GM12801 (cell line): ENCODE data around the gene GTF2H2C.
"Not testable (repeated sequence)": the region's sequence is repeated elsewhere in the genome, so short reads cannot be mapped to it uniquely, and the experiment has no call there.

Experiments
- TF ChIP-seq, protein P1 (sequence below): IDR thresholded peaks from one replicate; pipeline ENCODE4 v1.5.1; 2011; ENCODE audit warnings: control low read depth; ENCODE audit not compliant: insufficient read length; ENCODE audit errors: extremely low read depth

GTF2H2C gene

DNA sequence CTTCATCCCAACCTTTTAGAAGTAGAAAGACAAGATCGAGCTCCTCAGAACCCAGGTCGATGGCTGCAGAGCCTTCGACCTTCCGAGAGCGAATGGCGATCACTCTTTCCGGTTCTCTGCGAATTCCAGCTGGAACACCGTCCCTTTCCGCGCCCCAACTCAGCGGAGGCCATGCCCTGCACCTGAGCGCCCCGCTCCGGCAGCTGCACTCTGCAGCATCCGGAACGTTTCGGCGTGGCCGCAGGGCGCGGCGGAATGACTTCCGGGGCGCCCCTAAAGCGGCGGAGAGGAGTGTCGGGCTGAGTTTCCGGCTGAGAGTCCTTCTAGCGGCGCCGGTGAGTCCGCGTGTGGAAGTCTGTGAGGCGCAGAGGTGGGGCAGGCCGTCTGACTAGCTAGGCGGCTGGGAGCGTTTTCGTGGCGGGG lies at the start of gene GTF2H2C:
Gene GTF2H2C, plus strand, starts transcription at position 284 of the 423 bp plus-strand sequence. CDS start 4,942 bp downstream, outside the sequence.
- TF ChIP-seq, protein P1, sequence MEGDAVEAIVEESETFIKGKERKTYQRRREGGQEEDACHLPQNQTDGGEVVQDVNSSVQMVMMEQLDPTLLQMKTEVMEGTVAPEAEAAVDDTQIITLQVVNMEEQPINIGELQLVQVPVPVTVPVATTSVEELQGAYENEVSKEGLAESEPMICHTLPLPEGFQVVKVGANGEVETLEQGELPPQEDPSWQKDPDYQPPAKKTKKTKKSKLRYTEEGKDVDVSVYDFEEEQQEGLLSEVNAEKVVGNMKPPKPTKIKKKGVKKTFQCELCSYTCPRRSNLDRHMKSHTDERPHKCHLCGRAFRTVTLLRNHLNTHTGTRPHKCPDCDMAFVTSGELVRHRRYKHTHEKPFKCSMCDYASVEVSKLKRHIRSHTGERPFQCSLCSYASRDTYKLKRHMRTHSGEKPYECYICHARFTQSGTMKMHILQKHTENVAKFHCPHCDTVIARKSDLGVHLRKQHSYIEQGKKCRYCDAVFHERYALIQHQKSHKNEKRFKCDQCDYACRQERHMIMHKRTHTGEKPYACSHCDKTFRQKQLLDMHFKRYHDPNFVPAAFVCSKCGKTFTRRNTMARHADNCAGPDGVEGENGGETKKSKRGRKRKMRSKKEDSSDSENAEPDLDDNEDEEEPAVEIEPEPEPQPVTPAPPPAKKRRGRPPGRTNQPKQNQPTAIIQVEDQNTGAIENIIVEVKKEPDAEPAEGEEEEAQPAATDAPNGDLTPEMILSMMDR, result not testable (repeated sequence)

DNA sequence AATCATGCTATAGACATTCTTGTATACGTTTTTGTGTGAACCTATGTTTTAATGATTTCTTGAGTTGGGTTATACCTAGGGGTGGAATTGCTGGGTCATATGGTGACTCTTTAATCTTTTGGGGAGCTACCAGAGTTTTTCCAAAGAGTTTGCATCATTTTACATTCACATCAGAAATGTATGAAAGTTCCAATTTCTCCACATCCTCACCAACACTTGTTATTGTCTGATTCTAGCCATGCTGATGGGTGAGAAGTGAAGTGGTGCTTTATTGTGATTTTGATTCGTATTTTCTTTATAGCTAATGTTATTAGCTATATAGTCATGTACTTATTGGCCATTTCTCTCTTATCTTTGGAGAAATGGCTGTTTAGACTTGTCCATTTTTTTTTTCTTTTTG lies 49.3 kb upstream of the GTF2H2C start:
- TF ChIP-seq, protein P1, result no peak

DNA sequence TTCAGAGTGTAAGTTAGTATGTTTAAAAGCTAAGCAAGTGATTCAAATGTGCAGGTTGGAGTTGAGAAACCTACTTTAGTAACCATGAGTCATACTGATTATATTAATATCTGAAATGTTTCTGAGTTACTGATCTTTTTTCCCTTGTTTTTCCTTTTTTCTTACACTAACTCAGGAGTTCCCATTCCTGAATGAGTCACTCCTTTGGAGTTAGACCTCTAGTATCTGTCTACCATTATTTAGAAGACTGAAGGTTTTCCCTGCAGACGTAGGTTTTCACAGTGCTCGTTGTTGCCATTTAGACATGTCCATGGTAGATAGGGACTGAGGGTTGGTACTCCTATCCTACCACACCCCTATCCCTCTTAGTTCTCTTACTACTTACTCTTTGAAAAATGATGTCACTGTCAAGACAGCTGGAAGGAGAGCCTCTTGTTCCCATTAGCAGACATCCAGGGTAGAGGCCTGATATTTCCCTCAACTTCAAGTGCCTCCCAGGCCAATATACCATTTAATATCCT lies 47.2 kb upstream of the GTF2H2C start:
- TF ChIP-seq, protein P1, result no peak

DNA sequence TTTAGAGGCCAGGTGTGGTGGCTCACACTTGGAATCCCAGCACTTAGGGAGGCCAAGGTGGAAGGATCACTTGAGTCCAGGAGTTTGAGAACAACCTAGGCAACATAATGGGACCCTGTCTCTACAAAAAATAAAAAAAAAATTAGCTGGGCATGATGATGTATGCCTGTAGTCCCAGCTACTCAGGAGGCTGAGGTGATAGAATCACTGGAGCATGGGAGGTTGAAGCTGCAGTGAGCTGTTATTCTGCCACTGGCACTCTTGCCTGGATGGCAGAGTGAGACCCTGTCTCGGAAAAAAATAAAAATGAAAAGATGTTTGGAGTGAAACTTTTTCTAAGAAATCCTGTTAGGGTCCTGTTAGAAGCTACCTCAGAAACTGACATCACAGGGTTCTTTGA lies 43.2 kb upstream of the GTF2H2C start:
- TF ChIP-seq, protein P1, result no peak

DNA sequence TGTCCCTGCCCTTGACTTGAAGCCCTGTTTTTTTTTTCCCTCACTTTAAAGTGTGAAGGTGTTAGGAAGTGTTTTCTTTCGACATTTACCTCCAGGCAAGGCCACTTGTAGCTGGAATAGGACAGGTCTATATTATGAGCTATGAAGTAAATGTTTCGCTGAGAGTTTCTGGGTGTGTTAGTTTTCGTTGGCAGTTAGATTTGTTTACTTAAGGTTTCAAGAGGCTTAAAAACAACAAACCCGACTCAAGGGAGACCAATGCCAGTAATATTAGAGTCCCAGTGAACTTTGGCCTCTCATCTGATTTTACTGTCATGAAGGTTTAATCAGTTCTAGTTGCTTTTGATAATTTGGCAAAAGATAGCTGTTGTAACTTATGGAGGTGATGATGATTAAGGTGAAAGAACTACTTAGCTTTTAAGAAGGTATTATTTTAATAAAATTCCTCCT lies 42.2 kb upstream of the GTF2H2C start:
- TF ChIP-seq, protein P1, result no peak

DNA sequence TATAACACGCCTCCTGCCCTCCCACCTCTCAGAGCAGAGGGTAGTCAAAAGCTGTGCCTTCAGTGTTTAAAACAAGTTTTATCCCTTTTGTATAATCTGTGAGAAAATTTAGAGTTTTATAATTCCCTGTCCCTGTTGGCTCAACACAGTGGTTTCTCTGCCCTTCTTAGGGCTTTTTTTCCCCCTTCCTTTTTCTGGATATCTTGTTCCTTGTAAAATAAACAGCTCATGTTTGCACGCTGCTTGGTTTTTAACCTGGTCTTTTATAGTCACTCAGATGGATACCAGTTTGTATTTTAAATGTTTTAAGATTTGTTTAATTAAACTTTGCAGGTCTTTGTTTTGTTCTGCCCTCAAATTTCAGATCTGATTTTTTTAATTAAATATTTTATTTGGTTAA lies 40.7 kb upstream of the GTF2H2C start:
- TF ChIP-seq, protein P1, result no peak

DNA sequence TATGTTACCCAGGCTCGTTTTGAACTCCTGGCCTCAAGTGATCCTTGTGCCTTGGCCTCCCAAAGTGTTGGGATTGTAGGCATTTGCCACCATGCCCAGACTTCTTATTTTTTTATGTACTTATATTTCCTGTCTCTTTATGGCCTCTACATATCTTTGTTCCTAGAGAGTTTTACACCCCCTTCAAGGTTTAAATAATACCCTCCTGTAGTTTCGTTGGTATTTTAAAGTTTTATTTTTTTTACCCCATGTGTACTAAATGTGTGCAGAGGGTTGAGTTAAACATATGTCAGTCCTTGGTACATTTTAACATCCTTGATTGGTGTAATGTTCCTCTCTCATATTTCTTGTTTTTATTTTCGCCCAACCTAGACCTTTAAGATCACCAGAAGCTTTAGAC lies 38.0 kb upstream of the GTF2H2C start:
- TF ChIP-seq, protein P1, result no peak

DNA sequence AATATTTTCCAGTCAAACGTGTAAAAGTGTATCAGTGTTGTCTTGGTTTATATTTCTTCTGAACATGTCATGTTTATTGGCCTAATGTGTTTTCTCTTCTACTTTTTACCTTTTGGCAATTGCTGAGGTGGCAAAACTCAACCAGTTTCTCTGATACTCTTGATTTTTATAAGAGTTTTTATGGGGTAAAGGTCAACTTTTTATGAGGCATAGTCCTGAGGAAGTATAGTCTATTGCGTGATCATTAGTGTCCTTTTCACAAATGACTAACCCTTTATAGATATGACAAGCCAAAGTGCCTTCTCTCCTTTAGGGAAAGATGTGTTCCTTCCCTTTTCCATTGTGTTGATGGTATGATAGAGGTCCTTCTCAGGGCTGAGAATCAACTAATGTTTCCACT lies 34.5 kb upstream of the GTF2H2C start:
- TF ChIP-seq, protein P1, result no peak
